HepG2 (cell line): Measurements from ENCODE around the gene RIT2. TPM values are rescaled to one million over a fixed set of nuclear protein-coding genes. Genes with fewer than 3 reads are reported as not detected.
"Not testable (repeated sequence)": the region's sequence is repeated elsewhere in the genome, so short reads cannot be mapped to it uniquely, and the experiment has no call there.

Experiments used
- ATAC-seq: fragments of 200-7000 bp; cut with Tn5 transposase; 3 replicates; pipeline ENCODE4 v1.9.1; 2020; ENCODE audit warnings: mild to moderate bottlenecking, moderate library complexity
- BruUV-seq: library from RNA; stranded (reverse); fragments of 400-500 nt; replicated peaks from 2 replicates; lab custom pipeline; 2021; lab: Mats Ljungman, UMichigan
- CTCF ChIA-PET: fragments of 300-600 bp; formaldehyde crosslinking; extraction: SDS; loops from one replicate; lab custom pipeline; 2021; ENCODE audit warnings: low total read pairs, inconsistent platforms, low intra/inter-chr PET ratio; lab: Yijun Ruan, JAX
- POLR2A ChIA-PET: fragments of 350-600 bp; sonication (Branson Sonifier 250); formaldehyde crosslinking; loops from one replicate; lab custom pipeline; 2020; ENCODE audit warnings: antibody characterized with exemption, inconsistent platforms; lab: Yijun Ruan, JAX
- DNase-seq: peaks from one replicate; pipeline ENCODE4 v3.0.0-alpha.2; 2015; ENCODE audit warnings: low spot score
- FAIRE-seq: peaks from 3 replicates; lab custom pipeline; 2011; peaks lifted over from hg19 to GRCh38; lab: Jason Lieb, UNC
- H2AFZ ChIP-seq: one replicate; pipeline ENCODE4 v1.6.1; 2011; ENCODE audit warnings: low read length, inconsistent platforms
- H3K27ac ChIP-seq: fragments of 300-600 bp; 3 replicates; pipeline ENCODE4 v1.8.0; 2011; ENCODE audit warnings: mixed run types, mild to moderate bottlenecking, mixed read lengths, low read length, inconsistent platforms; ENCODE audit not compliant: insufficient read depth; ENCODE audit errors: extremely low read length
- H3K27me3 ChIP-seq, 2 experiments: fragments of 200-600 bp in 1 of 2; 2 replicates in 1 of 2; 3 replicates in 1 of 2; pipeline versions ENCODE4 v1.6.0 to v1.8.0; 2011; ENCODE audit warnings: low read length in 2 of 2, mild to moderate bottlenecking in 2 of 2, moderate library complexity in 2 of 2, inconsistent platforms in 1 of 2; ENCODE audit not compliant: insufficient read depth in 2 of 2, control insufficient read depth in 1 of 2
- H3K36me3 ChIP-seq, 2 experiments: fragments of 200-600 bp in 1 of 2; replicated peaks in 1 of 2; 2 replicates in 1 of 2; 3 replicates in 1 of 2; pipeline versions ENCODE4 v1.5.1 to v1.8.0; 2011; ENCODE audit warnings: low read length in 2 of 2, inconsistent platforms in 1 of 2; ENCODE audit not compliant: insufficient read depth in 2 of 2, control insufficient read depth in 1 of 2
- H3K4me1 ChIP-seq: 2 replicates; pipeline ENCODE4 v1.5.1; 2012; ENCODE audit warnings: low read length, inconsistent platforms; ENCODE audit not compliant: insufficient read depth
- H3K4me2 ChIP-seq: 2 replicates; pipeline ENCODE4 v1.6.0; 2011; ENCODE audit warnings: low read depth, low read length, inconsistent platforms
- H3K4me3 ChIP-seq, 3 experiments: fragments of 200-600 bp in 1 of 3; sonication (generic), shearing (Covaris generic) in 1 of 3; replicated peaks in 1 of 3; 2 replicates each; pipeline ENCODE4 v1.5.1; 2011 to 2016; ENCODE audit warnings: low read length in 3 of 3, inconsistent platforms in 2 of 3, low read depth in 2 of 3, mild to moderate bottlenecking in 2 of 3, control low read depth in 1 of 3, mixed read lengths in 1 of 3; ENCODE audit not compliant: insufficient read depth in 1 of 3
- H3K79me2 ChIP-seq: one replicate; pipeline ENCODE4 v1.6.1; 2011; ENCODE audit warnings: low read length, inconsistent platforms; ENCODE audit not compliant: insufficient read depth
- H3K9ac ChIP-seq: 2 replicates; pipeline ENCODE4 v1.6.0; 2011; ENCODE audit warnings: mild to moderate bottlenecking, low read depth, low read length, inconsistent platforms; ENCODE audit not compliant: insufficient read depth
- H3K9me3 ChIP-seq: 2 replicates; pipeline ENCODE4 v1.5.1; 2012; ENCODE audit warnings: mild to moderate bottlenecking, low read length
- H4K20me1 ChIP-seq: 2 replicates; pipeline ENCODE4 v1.6.0; 2011; ENCODE audit warnings: inconsistent platforms, mild to moderate bottlenecking, low read length, moderate library complexity; ENCODE audit not compliant: insufficient read depth
- ZNF354B ChIP-seq: sonication (generic); formaldehyde crosslinking; IDR thresholded peaks from 2 replicates; pipeline ENCODE4 v1.8.0; 2022; ENCODE audit warnings: mild to moderate bottlenecking, missing genetic modification reagents
- WGBS: methylation state at CpG from one replicate; pipeline ENCODE4 v1.1.6; 2017; ENCODE audit warnings: low lambda C conversion rate; 5-methylcytosine and 5-hydroxymethylcytosine counted together
- in situ Hi-C: cut with HindIII; loops from 2 replicates; pipeline ENCODE4 v1.10.0; 2017; ENCODE audit warnings: low pct_unique_long_range_greater_than_20kb; ENCODE audit not compliant: extremely low pct_ligation_motif_present
- intact Hi-C: fragments of 100-400 bp; cut with micrococcal nuclease; formaldehyde crosslinking; loops from one replicate; pipeline ENCODE4 v1.10.0; 2022; ENCODE audit not compliant: unreplicated experiment
- polyA plus RNA-seq, 8 experiments: library from polyadenylated mRNA; depleted of rRNA in 3 of 8; stranded (reverse) in 7 of 8; unstranded in 1 of 8; fragments of >200 nt; fragmentation: Illumina TruSeq in 4 of 8; extraction: Trizol in 4 of 8; gene quantifications; 2 replicates each; pipeline versions ENCODE4 v1.2.1 to v1.2.3, GENCODE V29; 2011 to 2016; ENCODE audit warnings: low read depth in 4 of 8, missing spikeins in 1 of 8, mixed read lengths in 1 of 8; ENCODE audit not compliant: insufficient read depth in 1 of 8
- total RNA-seq, 5 experiments: library from RNA; depleted of rRNA; stranded (reverse); fragments of >200 nt; fragmentation: Illumina TruSeq; extraction: Trizol; gene quantifications; 2 replicates each; pipeline ENCODE4 v1.2.3, GENCODE V29; 2016; ENCODE audit warnings: low read depth in 1 of 5

Gene RIT2
- total and polyA plus RNA-seq, 2 of the 13 experiments (the other 11 are each of a cell fraction or from before 2014, with no cell fraction given), result not detected

- no peaks in the 10 kb centered on the region for H4K20me1 ChIP-seq
- CTCF ChIA-PET, result no interaction called here
- intact Hi-C loops (loop anchor here (10.0 kb wide), 1 partner anchor 628 kb away; no protein-coding TSS in a partner anchor), in situ Hi-C loops (no loop called here)
- no peaks in the 10 kb centered on the region for H3K27me3 ChIP-seq
- ATAC-seq (no peak), DNase-seq (no peak), FAIRE-seq (no peak)
- H3K27ac ChIP-seq, result no peak overlapping the region
- H3K36me3 ChIP-seq, result no peaks in the 10 kb centered on the region
- no peaks in the 10 kb centered on the region for H3K9me3 ChIP-seq
- H3K9ac ChIP-seq, result no peak overlapping the region
- TF ChIP-seq ZNF354B (CRISPR knock-in tag), result no peak
- H3K79me2 ChIP-seq, result no peaks in the 10 kb centered on the region
- no TSS peak for BruUV-seq
- no peak overlapping the region for H2AFZ ChIP-seq
- H3K4me2 ChIP-seq, result no peak overlapping the region
- POLR2A ChIA-PET, result no interaction called here
- H3K4me1 ChIP-seq, result no peaks in the 10 kb centered on the region
- H3K4me3 ChIP-seq, result no peak overlapping the region
Measured at GRCh38 chr18:42742474-42742873, 373.0 kb downstream of the RIT2 start.

DNA sequence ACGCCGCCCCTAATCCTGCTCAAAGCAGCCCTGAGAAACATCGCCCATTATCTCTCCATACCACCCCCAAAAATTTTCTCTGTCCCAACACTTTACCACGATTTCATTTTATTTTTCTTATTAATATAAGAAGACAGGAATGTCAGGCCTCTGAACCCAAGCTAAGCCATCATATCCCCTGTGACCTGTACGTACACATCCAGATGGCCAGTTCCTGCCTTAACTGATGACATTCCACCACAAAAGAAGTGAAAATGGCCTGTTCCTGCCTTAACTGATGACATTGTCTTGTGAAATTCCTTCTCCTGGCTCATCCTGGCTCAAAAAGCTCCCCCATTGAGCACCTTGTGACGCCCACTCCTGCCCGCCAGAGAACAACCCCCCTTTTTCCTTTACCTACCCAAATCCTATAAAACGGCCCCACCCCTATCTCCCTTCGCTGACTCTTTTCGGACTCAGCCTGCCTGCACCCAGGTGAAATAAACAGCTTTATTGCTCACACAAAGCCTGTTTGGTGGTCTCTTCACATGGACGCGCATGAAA, 373.6 kb downstream of the RIT2 start:
- POLR2A ChIA-PET, FAIRE-seq, in situ Hi-C loops, H3K36me3 ChIP-seq, BruUV-seq, H3K27me3 ChIP-seq, H3K27ac ChIP-seq, H3K4me3 ChIP-seq, H3K9me3 ChIP-seq, H3K4me1 ChIP-seq, H3K79me2 ChIP-seq, ATAC-seq, CTCF ChIA-PET, DNase-seq, H4K20me1 ChIP-seq, H2AFZ ChIP-seq, H3K4me2 ChIP-seq, H3K9ac ChIP-seq: not testable (repeated sequence)
- 48% methylated on average over 12 of the region's 12 CpGs for WGBS
- intact Hi-C loops, result loop anchor here (10.0 kb wide), 1 partner anchor 627 kb away; no protein-coding TSS in a partner anchor

GRCh38 chr18:42741299-42741698, 374.2 kb downstream of the RIT2 start:
- WGBS, result 3% methylated on average over 2 of the region's 2 CpGs
- H3K27me3 ChIP-seq, H3K27ac ChIP-seq, H3K79me2 ChIP-seq, DNase-seq, H3K4me1 ChIP-seq, H3K9me3 ChIP-seq, POLR2A ChIA-PET, H3K4me3 ChIP-seq, H3K36me3 ChIP-seq, CTCF ChIA-PET, H4K20me1 ChIP-seq, FAIRE-seq, H3K4me2 ChIP-seq, H3K9ac ChIP-seq, H2AFZ ChIP-seq, BruUV-seq, in situ Hi-C loops, ATAC-seq: not testable (repeated sequence)
- intact Hi-C loops, result loop anchor here (10.0 kb wide), 1 partner anchor 626 kb away; no protein-coding TSS in a partner anchor
